ENCODE data around the gene MRPL24.

The MRPL24 gene

GRCh38 chr1:156690675-156691036, 50.2 kb downstream of the MRPL24 start:
- DNase-seq: no peak

GRCh38 chr1:156689953-156690674, 50.8 kb downstream of the MRPL24 start:
- no peak for DNase-seq

GRCh38 chr1:156689035-156689952, 51.6 kb downstream of the MRPL24 start:
- peak; percentile 50 to 80 (median 68) for DNase-seq
